Measurements from ENCODE around the gene TRUB2.
"Not testable (repeated sequence)": the region's sequence is repeated elsewhere in the genome, so short reads cannot be mapped to it uniquely, and the experiment has no call there.

TRUB2 gene

DNA sequence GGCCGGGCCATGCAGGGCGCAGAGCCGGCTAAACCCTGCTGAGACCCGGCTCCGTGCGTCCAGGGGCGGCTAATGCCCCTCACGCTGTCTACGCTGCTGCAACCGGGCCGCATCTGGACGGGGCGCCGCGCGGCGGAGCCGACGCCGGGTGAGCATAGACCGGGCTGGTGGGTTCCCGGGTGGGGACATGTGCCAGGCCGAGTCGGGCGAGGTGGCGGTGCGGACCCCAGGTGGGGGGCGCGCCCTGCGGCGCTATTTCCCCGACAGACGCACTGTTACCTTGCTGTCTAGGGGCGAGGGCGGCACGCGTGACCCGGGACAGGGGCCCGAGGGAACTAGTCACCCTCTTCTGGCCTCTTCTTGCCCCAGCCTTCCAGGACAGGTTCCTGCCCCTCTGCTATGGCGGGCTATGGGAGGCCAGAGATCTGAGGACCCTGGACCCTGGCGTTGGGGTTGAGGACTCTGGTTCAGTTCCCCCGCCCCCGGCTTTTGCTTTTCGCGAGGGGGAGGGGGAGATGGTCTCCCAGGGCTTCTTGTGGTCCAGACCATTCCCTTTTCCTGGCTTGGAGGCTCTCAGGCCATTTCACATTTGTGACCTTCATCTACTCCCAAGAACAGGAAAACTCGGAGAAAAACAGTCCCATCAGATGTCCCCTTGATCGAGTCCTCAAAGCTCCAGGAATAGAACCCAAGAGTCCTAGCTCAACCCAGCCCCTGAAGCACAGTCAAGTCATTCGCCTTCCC, 18.6 kb upstream of the TRUB2 start:
- DNase-seq (ENCODE audit: low read depth in 3 of 3) = peak in 1 of 3 donors; percentile 21

DNA sequence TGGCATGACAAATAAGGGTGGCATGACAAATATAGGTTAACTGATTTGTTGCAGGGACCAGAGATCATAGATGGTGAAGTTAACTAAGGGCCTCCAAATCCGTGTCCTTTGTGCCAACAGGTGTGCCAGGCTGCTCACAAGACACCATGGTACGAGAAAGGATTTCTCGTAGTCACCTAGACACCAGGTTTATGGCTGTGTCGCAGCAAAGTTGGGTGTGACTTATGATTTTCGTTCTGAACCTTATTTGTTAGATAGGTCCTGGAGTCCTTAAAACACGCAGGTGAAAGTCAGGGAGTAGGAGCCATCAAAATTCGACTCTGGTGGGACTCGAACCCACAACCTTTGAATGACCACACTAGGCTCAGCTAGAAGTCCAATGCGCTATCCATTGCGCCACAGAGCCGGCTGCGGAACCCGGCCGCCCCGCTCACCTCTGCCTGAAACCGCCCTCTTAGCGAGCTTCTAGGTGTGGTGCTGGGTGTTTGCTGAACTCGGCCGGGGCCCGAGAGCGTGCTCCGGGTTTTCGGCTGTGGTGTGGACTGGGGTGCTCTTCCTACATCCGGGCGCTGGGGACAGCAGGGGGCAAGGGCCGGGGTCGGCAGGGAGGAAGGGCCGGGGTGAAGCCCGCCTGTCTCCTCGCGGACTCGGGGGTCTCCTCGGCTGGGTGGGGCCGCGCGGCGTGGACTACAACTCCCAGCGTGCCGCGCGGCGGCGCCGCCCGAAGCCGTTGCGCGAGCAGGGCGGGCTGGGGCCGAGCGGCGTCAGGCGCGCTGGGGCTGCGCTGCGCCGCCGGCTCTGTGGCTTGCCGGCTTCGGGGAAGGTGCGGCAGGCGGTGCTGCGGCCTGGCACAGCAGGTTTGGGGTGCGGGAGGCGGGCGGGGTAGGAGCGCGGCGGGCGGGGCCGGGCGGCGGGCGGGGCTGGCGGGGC, 17.8 kb upstream of the TRUB2 start, which contains the start of gene SLC27A4:
SLC27A4 (plus strand) TSS at position 767 of the 930 bp plus-strand sequence. CDS start 2,606 bp downstream, outside the sequence.
- DNase-seq (ENCODE audit: low read depth in 3 of 3) = peak; percentile 44 to 75 (median 55)

DNA sequence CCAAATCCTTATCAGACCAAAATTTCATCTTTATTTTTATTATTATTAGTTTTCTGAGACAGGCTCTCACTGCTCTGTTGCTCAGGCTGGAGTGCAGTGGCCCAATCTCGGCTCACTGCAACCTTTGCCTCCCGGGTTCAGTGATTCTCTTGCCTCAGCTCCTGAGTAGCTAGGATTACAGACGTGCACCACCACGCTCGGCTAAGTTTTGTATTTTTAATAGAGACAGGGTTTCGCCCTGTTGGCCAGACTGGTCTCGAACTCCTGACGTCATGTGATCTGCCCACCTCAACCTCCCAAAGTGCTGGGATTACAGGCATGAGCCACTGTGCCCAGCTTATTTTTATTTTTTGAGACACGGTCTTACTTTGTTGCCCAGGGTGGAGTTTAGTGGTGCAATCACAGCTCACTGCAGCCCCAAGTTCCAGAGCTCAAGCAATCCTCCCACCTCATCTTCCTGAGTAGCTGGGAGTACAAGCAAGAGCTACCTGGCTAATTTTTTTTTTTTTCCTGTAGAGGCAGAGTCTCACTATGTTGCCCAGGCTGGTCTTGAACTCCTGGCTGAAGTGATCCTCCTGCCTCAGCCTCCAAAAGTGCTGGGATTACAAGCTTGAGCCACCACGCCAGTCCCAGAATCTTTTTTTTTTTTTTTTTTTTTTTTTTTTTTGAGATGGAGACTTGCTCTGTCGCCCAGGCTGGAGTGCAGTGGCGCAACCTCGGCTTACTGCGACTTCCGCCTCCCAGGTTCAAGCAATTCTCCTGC, 16.8 kb upstream of the TRUB2 start:
- DNase-seq (ENCODE audit: low read depth in 3 of 3) = not testable (repeated sequence)

DNA sequence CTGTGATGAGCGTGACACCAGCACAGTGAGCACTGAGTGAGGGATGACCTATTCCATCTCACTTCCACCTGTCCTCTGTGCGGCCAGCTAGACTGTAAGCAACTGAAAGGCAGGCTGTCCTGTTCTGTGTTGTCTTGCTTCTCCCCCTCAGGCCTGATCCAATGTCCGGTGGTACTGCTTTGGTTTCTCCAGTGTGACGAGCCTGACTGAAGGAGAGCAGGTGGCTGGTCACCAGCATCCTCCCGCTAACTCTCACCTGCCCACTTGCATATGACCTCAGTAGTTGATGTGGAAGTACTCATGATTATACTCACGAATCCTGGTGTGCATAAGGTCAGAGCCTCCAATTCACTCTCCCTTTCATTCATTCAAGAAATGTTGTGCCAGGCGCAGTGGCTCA, 15.7 kb upstream of the TRUB2 start:
- DNase-seq (ENCODE audit: low read depth in 3 of 3) = no peak

DNA sequence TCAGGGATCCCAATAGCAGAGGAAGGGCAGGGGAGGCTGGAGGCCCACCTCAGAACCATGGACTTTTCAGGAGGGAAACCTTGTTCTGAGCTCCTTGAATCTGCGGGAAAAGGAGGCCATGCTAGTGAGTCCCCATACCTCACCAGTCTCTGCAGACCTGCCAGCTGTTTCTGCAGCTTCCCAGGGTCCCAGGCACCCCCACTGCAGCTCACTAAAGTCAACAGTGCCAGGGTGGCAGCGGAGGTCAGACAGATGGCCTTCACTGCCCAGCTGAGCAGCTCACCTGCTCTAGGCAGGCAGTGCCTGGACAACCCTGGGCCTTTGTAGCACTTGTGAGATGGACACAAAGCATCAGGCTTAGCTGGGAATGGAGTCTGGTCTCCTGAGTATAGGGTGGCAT, 13.7 kb upstream of the TRUB2 start:
- no peak for DNase-seq (ENCODE audit: low read depth in 3 of 3)

DNA sequence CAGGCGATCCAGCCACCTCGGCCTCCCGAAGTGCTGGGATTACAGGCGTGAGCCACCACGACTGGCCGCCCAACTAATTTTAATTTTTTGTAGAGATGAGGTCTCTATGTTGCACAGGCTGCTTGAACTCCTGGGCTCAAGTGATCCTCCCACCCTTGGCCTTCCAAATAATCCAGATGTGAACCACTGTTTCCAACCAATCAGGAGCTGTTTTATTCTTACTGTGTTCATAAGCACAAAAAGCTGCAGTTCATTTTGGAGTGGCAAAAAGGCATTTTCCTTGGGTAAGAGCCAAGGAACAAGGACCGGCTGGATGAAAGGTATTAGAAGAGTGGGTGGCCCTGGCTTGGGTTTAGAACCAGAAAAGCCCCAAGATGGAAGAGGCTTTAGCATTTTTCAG, 12.9 kb upstream of the TRUB2 start:
- DNase-seq (ENCODE audit: low read depth in 3 of 3) = no peak

DNA sequence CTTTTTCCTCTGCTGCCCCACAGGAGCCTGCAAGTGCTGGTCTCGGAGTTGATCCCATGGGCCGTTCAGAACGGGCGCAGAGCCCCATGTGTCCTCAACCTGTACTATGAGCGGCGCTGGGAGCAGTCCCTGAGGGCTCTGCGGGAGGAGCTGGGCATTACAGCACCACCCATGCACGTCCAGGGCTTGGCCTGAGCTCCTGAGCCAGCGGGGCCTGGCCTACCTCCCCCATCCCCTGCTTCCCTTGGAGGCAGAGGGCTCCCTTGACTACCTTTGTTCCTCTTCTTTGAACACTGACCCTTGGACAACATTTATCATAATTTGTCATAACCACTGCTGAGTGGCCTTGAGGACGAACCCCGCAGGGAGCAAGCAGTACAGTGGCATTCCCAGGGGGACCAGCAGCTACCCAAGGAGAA, 11.2 kb upstream of the TRUB2 start:
- DNase-seq (ENCODE audit: low read depth in 3 of 3) = no peak

DNA sequence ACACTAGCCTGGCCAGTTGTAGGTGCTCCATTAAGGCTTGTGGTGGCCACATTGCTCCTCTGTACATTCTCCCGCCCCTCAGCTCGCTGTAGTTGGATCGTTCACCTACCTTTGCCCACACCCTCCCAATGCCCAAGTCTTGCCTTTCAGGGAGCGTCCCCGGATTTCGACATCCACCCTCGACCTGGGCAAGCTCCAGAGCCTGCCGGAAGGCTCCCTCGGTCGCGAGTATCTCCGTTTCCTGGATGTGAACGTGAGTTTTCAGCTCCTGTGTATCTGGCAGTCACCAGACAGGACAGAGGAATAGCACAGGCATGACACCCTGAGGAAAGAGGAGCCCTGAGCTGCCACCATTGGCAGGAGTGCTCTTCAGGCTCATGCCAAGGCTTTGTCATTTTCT, 3.4 kb upstream of the TRUB2 start:
- DNase-seq (ENCODE audit: low read depth in 3 of 3) = no peak

DNA sequence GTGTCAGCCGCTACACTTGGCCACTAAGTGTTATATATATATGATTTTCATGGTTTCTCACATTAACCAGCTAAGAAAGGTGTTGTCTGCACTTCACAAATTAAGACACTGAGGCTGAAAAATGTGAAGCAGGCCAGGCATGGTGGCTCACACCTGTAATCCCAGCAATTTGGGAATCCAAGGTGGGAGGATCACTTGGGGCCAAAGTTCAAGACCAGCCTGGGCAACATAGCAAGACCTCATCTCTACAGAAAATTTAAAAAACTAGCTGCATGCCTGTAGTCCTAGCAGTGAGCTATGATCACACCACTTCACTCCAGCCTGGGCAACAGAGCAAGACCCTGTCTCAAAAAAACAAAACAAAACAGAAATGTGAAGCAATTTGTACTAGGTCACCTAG, 2.2 kb upstream of the TRUB2 start:
- DNase-seq (ENCODE audit: low read depth in 3 of 3) = no peak

DNA sequence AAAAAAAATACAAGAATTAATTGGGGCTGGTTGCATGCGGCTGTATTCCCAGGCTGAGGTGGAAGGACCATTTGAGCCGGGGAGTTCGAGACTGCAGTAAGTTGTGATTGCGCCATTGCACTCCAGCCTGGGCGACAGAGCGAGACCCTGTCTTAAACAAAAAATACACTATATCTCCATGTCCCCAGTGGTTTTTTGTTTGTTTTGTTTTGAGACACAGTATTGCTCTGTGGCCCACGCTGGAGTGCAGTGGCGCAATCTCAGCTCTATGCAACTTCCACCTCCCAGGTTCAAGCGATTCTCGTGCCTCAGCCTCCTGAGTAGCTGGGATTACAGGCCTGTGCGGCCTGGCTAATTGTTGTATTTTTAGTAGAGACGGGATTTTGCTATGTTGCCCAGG, 1.5 kb upstream of the TRUB2 start:
- DNase-seq (ENCODE audit: low read depth in 3 of 3) = no peak

DNA sequence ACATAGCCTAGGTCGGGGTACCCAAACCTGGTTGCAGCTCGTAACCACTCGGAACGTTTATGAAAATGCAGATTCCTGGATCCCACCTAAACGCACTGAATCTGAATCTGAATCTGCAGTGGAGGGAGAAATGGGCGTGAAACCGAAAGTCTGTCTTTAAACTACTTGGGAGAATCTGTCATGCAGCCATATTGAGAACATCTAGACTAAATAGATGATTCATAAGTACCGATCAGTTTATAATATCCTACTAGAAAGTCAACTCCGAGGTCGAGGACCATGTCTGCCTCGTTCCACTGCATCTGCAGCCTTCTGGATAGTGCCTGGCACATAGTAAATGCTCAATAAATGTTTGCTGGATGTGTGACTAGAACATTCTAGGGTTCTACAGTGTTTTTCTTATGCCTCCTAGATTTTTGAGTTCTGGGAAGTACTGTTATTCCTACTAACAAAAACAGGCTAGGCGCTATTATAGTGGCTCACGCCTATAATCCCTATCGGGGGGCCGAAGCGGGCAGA, 1.0 kb upstream of the TRUB2 start:
- no peak for DNase-seq (ENCODE audit: low read depth in 3 of 3)

DNA sequence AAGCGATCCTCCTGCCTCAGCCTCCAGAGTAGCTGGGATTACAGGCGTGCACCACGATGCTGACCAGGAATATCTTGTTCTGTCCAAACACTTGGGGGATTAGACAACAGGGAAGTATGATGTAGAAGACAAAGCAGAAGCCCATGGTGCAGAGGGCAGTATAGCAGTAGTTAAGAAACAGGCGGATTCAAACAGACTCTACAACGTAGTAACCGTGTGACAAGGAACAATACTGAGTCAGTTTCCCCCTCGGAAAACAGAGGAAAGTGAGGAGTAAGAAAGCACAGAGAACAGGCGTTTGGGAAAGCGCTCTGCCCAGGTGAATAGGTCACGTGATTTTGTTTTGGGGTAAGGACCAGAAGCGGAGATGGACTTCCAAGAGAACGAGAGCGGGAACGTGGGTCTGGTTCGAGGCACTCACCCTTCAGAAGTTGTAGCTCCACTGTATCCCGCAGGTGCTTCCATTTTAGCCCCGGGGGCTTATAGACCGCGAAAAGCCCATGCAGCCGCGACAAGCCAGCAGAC, 306 bp downstream of the TRUB2 start:
- no peak for DNase-seq (ENCODE audit: low read depth in 3 of 3)

DNA sequence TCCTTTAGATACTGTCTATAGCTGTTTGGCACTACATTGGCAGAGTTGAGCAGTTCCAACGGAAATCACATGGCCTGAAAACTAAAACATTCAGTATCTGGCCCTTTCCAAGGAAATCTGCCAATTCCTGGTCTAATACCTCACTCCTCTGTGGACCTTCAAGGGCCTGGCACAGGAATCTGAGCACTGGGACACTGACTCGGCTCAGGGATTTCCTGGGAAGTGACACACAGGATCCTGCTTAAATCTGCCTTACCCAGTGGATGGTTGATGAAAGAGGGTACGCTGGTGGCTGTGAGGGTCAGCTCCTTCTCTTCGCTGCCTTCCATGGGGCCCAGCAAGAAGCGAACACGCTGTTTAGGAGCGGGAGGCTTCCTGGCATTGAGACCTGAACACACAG, 904 bp downstream of the TRUB2 start:
- no peak for DNase-seq (ENCODE audit: low read depth in 3 of 3)

DNA sequence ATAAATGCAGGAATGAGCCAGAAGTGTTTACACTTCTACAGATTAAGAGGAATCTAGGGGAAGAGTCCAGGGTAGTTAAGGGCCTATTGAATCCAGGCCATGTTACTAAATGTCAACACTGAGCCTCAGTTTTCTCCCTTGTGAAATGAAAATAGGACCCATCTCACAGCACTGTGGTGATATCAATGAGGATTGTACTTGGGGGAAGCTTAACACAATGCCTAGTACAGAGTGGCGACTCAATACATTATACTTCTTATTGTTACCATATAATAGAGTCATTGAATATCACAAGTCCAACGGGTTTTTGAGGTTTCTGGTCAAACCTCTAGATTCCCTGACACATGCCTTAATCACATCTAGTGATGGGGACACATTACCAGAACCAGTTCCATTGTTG, 4.6 kb downstream of the TRUB2 start:
- no peak for DNase-seq (ENCODE audit: low read depth in 3 of 3)

DNA sequence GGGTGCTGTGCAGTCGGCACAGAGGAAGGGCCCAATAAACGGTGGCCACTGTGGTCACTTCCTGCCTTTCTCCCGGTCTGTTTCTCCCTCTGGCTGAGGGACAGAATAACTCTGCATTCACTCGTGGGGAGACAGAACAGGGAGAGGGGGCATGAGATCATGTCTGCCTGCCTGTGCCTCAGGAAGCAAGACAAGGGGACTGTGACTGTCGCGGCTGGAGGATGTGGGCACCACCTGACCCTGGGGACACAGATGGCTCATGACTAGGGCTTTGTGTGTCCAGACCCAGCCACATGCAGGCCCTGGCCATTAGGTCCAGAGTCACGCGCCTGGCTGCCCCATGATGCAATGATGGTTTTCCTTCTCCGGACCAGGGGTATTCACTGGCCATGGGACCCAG, 5.8 kb downstream of the TRUB2 start:
- DNase-seq (ENCODE audit: low read depth in 3 of 3) = no peak

DNA sequence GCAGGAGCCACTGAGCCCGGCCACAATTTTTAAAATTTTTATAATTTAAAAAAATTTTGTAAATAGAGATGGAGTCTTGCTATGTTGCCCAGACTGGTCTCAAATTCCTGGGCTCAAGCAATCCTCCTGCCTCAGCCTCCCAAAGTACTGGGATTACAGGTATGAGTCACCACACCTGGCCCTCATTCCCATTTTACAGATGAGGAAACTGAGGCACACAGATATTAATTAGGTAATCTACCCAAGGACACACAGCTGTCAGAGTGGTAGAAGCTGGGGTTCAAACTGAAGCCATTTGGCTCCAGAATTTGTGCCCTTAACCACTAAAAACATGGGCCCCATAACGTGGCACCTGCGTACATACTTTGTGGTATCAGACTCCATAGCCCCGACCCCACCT, 7.5 kb downstream of the TRUB2 start:
- no peak for DNase-seq (ENCODE audit: low read depth in 3 of 3)

DNA sequence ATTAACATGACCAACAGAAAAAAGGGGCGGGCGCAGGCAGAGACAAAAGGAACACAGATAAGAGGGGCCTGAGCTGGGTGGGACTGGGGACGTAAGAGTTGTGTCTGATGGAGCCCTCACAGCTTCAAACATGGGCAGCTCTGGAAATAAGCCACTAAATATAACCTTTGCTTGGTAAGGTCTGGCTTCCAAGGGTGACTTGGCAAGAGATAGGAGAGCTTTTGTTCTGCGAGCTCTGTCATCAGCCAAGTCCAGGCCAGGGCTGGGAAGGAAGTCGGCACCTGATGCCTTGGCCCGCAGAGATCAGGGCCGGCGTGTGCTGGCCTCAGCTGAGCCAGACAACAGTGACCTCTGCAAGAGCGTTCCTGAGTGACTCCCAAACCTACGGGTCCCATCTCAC, 11.8 kb downstream of the TRUB2 start:
- DNase-seq (ENCODE audit: low read depth in 3 of 3) = no peak

DNA sequence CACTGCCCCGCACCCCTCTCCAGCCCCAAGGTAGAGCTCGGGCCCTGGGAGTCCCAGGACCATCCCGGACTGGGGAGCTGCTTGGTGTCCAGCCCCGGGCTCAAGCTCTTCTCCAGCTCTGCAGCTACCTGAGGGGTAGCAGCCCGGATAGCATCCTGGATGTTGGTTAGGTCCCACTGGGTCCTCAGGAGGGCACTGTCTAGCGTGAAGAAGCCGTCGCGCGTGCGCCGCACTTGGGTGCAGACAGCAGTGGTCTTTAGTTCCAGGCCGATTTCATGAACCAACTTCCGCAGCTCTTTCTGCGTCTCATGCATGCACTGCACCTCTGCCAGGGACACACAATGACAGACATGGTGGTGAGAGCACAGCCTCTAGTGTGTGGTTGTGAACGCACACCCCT, 12.7 kb downstream of the TRUB2 start:
- no peak for DNase-seq (ENCODE audit: low read depth in 3 of 3)

DNA sequence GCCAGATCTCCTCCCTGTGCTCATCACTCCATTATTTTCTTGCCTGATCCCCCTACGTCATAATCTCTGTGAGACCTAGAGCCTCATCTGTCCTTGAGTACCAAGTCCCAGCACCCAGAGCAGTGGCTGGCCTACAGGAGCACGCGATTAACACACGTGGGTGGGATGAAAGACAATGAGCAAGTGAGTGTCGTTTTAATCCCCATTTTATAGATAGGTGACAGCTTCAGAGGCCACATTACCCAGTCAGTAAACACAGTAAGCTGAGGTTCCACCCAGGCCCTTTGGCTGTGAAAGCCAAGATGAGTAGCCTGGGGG, 17.3 kb downstream of the TRUB2 start:
- DNase-seq (ENCODE audit: low read depth in 3 of 3) = no peak

DNA sequence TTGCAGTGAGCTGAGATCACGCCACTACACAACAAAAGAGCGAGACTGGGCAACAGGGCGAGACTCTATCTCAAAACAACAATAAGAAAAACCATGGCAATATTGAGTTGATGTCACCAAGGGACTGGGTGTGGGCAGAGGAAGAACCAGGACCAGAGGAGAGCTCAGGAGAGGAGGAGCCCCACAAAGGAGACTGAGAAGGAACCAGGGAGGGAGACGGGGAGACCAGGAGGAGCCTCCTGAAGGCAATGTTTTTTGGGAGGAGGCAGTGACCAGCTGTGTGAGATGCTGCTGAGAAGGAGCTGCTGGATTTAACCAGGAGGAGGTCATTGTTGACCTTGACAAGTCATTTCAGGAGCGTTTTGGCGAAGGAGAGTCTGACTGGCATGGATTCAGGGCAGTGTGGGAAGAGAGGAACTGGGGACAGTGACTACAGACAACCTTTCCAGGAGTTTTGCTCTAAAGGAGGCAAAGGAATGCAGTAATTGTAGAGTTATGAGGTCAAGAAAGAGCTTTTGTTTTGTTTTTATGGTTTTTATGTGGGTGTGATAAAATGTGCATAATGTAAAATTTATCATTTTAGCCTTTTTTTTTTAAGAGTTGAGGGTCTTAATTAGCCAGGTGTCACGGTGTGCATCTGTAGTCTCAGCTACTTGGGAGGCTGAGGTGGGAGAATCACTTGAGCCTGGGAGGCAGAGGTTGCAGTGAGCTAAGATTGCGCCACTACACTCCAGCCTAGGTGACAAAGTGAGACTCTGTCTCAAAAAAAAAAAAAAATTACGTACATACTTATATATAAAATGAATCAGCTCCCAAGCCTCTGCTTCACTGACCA, 17.9 kb downstream of the TRUB2 start:
- no peak for DNase-seq (ENCODE audit: low read depth in 3 of 3)
